Measurements from ENCODE around the gene PTPRA.
"Not testable (repeated sequence)": the region's sequence is repeated elsewhere in the genome, so short reads cannot be mapped to it uniquely, and the experiment has no call there.

Gene PTPRA

GRCh38 chr20:3044336-3044965 lies 171.2 kb downstream of the PTPRA start:
- DNase-seq (ENCODE audit: low read depth in 2 of 2): no peak

- peak in 1 of 2 experiments; percentile 7 for DNase-seq (ENCODE audit: low read depth in 2 of 2)
Measured at GRCh38 chr20:3045042-3045815, 171.9 kb downstream of the PTPRA start.

- peak in 1 of 2 experiments; percentile 31 for DNase-seq (ENCODE audit: low read depth in 2 of 2)
Measured at GRCh38 chr20:3045816-3046676, 172.8 kb downstream of the PTPRA start, which contains the start of gene MRPS26. Gene MRPS26 (plus strand): TSS chr20:3046052. CDS start chr20:3046069, 17 bp downstream.

GRCh38 chr20:3046677-3047462 lies 173.6 kb downstream of the PTPRA start:
- no peak for DNase-seq (ENCODE audit: low read depth in 2 of 2)

- no peak for DNase-seq (ENCODE audit: low read depth in 2 of 2)
Measured at GRCh38 chr20:3047486-3048419, 174.5 kb downstream of the PTPRA start.

- no peak for DNase-seq (ENCODE audit: low read depth in 2 of 2)
Measured at GRCh38 chr20:3051385-3052019, 178.2 kb downstream of the PTPRA start.

- DNase-seq (ENCODE audit: low read depth in 2 of 2): no peak
Measured at GRCh38 chr20:3059489-3059888, 186.2 kb downstream of the PTPRA start.

- DNase-seq (ENCODE audit: low read depth in 2 of 2): not testable (repeated sequence)
Measured at GRCh38 chr20:3064119-3064518, 190.8 kb downstream of the PTPRA start.

- DNase-seq (ENCODE audit: low read depth in 2 of 2): no peak
Measured at GRCh38 chr20:3067139-3068014, 194.1 kb downstream of the PTPRA start.

GRCh38 chr20:3068075-3068474 lies 194.8 kb downstream of the PTPRA start:
- DNase-seq (ENCODE audit: low read depth in 2 of 2): no peak

- DNase-seq (ENCODE audit: low read depth in 2 of 2): no peak
Measured at GRCh38 chr20:3068986-3069900, 196.0 kb downstream of the PTPRA start.

GRCh38 chr20:3070725-3071124 lies 197.4 kb downstream of the PTPRA start:
- DNase-seq (ENCODE audit: low read depth in 2 of 2): no peak

GRCh38 chr20:3071266-3071609 lies 198.0 kb downstream of the PTPRA start:
- no peak for DNase-seq (ENCODE audit: low read depth in 2 of 2)

GRCh38 chr20:3071610-3072529 lies 198.6 kb downstream of the PTPRA start, which contains the start of gene OXT:
Gene OXT (plus strand): TSS chr20:3071620. CDS start chr20:3071656, 36 bp downstream.
- no peak for DNase-seq (ENCODE audit: low read depth in 2 of 2)

GRCh38 chr20:3072530-3073250 lies 199.4 kb downstream of the PTPRA start:
- DNase-seq (ENCODE audit: low read depth in 2 of 2): no peak

- not testable (repeated sequence) for DNase-seq (ENCODE audit: low read depth in 2 of 2)
Measured at GRCh38 chr20:3073251-3073643, 200.0 kb downstream of the PTPRA start.
